OCI-LY7 (cell line): ENCODE measurements around the gene DCTD. TPM values are rescaled to one million over a fixed set of nuclear protein-coding genes. Genes with fewer than 3 reads are reported as not detected.
"Not testable (repeated sequence)": the region's sequence is repeated elsewhere in the genome, so short reads cannot be mapped to it uniquely, and the experiment has no call there.

Experiments used
- BruUV-seq: library from RNA; stranded (reverse); fragments of 400-500 nt; replicated peaks from 2 replicates; lab custom pipeline; 2021; lab: Mats Ljungman, UMichigan
- CTCF ChIA-PET: fragments of 300-600 bp; sonication (Branson Sonifier 250); formaldehyde crosslinking; loops from one replicate; lab custom pipeline; 2022; ENCODE audit warnings: antibody characterized with exemption; ENCODE audit not compliant: unreplicated experiment; lab: Charles Lee
- POLR2A ChIA-PET: fragments of 300-600 bp; sonication (Branson Sonifier 250); formaldehyde crosslinking; loops from one replicate; lab custom pipeline; 2022; ENCODE audit warnings: antibody characterized with exemption; lab: Charles Lee
- DNase-seq: peaks from one replicate; pipeline ENCODE4 v3.0.0-alpha.2; 2015; ENCODE audit warnings: low spot score
- H2AFZ ChIP-seq: fragments of 200-600 bp; sonication (generic), shearing (Covaris generic); 2 replicates; pipeline ENCODE4 v1.6.1; 2014; ENCODE audit warnings: mild to moderate bottlenecking, antibody characterized with exemption, low read length, moderate library complexity
- H3K27ac ChIP-seq: fragments of 200-600 bp; sonication (generic); 2 replicates; pipeline ENCODE4 v1.5.1; 2014; ENCODE audit warnings: mixed run types, low read depth, mild to moderate bottlenecking, moderate library complexity, low read length, inconsistent platforms; ENCODE audit not compliant: poor library complexity, severe bottlenecking
- H3K36me3 ChIP-seq: fragments of 200-600 bp; sonication (generic); 2 replicates; pipeline ENCODE4 v1.6.1; 2014; ENCODE audit warnings: mild to moderate bottlenecking, antibody characterized with exemption, low read length, moderate library complexity, mixed read lengths; ENCODE audit not compliant: insufficient read depth
- H3K4me1 ChIP-seq: fragments of 200-600 bp; sonication (generic); 2 replicates; pipeline ENCODE4 v1.5.1; 2014; ENCODE audit warnings: mild to moderate bottlenecking, low read length; ENCODE audit not compliant: insufficient read depth, poor library complexity, severe bottlenecking
- H3K4me2 ChIP-seq: fragments of 200-600 bp; sonication (generic); 2 replicates; pipeline ENCODE4 v1.6.1; 2014; ENCODE audit warnings: mild to moderate bottlenecking, low read length
- H3K4me3 ChIP-seq: fragments of 200-600 bp; sonication (generic); 2 replicates; pipeline ENCODE4 v1.5.1; 2014; ENCODE audit warnings: mild to moderate bottlenecking, low read depth, low read length; ENCODE audit not compliant: poor library complexity, severe bottlenecking
- H3K79me2 ChIP-seq: fragments of 200-600 bp; sonication (generic); 2 replicates; pipeline ENCODE4 v1.6.1; 2016; ENCODE audit warnings: low read depth, mild to moderate bottlenecking, low read length, moderate library complexity, mixed read lengths; ENCODE audit not compliant: insufficient read depth
- H3K9me2 ChIP-seq: fragments of 200-600 bp; sonication (generic); 2 replicates; pipeline ENCODE4 v1.6.1; 2016; ENCODE audit warnings: mild to moderate bottlenecking, low read length, mixed read lengths; ENCODE audit not compliant: insufficient read depth
- H3K9me3 ChIP-seq: fragments of 200-600 bp; sonication (generic); 2 replicates; pipeline ENCODE4 v1.6.1; 2014; ENCODE audit warnings: mild to moderate bottlenecking, mixed run types, low read length, mixed read lengths
- H4K20me1 ChIP-seq: fragments of 200-600 bp; sonication (generic); 2 replicates; pipeline ENCODE4 v1.6.1; 2014; ENCODE audit warnings: mild to moderate bottlenecking, antibody characterized with exemption, low read length, moderate library complexity, mixed read lengths; ENCODE audit not compliant: insufficient read depth
- EZH2phosphoT487 ChIP-seq: fragments of 200-600 bp; sonication (generic); IDR thresholded peaks from 2 replicates; pipeline ENCODE4 v1.6.1; 2018; ENCODE audit warnings: low read depth, borderline replicate concordance, mild to moderate bottlenecking, mixed run types, antibody characterized with exemption, low read length, moderate library complexity, mixed read lengths
- intact Hi-C: fragments of 100-400 bp; cut with micrococcal nuclease; formaldehyde crosslinking; loops from one replicate; pipeline ENCODE4 v1.10.0; 2022; ENCODE audit not compliant: unreplicated experiment
- total RNA-seq, 2 experiments: library from RNA; depleted of rRNA in 1 of 2; stranded (reverse); fragments of >200 nt in 1 of 2; shearing (Covaris generic) in 1 of 2; gene quantifications; 2 replicates each; pipeline ENCODE4 v1.2.3, GENCODE V29; 2014 to 2022
- TF ChIP-seq, protein P1 (sequence below): fragments of 200-600 bp; sonication (generic); conservative IDR thresholded peaks from 2 replicates; pipeline ENCODE4 v1.5.1; 2014; ENCODE audit warnings: mild to moderate bottlenecking, antibody characterized with exemption, low read length, moderate library complexity, mixed read lengths

DCTD gene
- total RNA-seq, 2 experiments from 2014 or later = 37.8 to 81.9 TPM

DNA sequence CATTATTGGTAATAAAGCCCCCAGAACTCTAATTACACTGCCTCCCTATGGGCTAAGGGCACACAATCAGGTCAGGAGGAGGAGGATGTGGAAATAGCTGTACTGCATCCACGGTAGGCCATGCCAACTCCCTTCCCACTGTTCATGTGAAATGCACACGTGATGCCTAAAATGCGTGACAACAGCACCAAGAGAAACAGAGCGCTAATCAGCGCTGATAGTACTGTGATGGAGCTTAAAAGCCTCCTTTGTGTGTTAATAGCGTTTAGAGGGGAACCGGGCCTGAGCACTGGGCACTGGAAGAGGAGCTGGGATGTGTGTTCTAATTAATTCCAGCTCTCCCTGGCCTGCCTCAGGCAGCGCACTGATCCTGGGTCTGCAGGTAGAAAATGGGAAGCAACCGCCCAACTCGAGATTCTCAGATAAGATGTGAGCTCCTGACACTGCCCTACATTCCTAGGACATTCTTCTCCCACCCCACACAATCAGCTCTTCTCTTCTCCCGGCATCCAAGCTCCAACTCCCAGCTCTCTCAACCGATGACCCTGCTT is 12.9 kb downstream of the DCTD start:
- Histone ChIP-seq H4K20me1 (no peaks in the 10 kb centered on the region), H3K4me1 (no peaks in the 10 kb centered on the region), H3K79me2 (no peaks in the 10 kb centered on the region), H3K27ac (no peak overlapping the region), H3K9me2 (no peaks in the 10 kb centered on the region), H3K36me3 (peaks cover 30% of the 10 kb centered on the region), H3K9me3 (no peaks in the 10 kb centered on the region), H3K4me3 (no peak overlapping the region), H2AFZ (no peak overlapping the region), H3K4me2 (no peak overlapping the region)
- no peak for TF ChIP-seq EZH2phosphoT487
- TF ChIP-seq, protein P1, sequence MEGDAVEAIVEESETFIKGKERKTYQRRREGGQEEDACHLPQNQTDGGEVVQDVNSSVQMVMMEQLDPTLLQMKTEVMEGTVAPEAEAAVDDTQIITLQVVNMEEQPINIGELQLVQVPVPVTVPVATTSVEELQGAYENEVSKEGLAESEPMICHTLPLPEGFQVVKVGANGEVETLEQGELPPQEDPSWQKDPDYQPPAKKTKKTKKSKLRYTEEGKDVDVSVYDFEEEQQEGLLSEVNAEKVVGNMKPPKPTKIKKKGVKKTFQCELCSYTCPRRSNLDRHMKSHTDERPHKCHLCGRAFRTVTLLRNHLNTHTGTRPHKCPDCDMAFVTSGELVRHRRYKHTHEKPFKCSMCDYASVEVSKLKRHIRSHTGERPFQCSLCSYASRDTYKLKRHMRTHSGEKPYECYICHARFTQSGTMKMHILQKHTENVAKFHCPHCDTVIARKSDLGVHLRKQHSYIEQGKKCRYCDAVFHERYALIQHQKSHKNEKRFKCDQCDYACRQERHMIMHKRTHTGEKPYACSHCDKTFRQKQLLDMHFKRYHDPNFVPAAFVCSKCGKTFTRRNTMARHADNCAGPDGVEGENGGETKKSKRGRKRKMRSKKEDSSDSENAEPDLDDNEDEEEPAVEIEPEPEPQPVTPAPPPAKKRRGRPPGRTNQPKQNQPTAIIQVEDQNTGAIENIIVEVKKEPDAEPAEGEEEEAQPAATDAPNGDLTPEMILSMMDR = no peak
- ChIA-PET CTCF (no interaction called here), POLR2A (interaction anchor here (1.0 kb wide), 1 partner anchor 11 kb away, joined by 4 read pairs; no protein-coding TSS in a partner anchor)
- no peak for DNase-seq
- no TSS peak for BruUV-seq
- intact Hi-C loops = no loop called here

- ChIA-PET POLR2A (no interaction called here), CTCF (no interaction called here)
- no peak for DNase-seq
- intact Hi-C loops = no loop called here
- no TSS peak for BruUV-seq
- Histone ChIP-seq H3K9me3 (no peaks in the 10 kb centered on the region), H3K4me2 (no peak overlapping the region), H3K4me3 (no peak overlapping the region), H3K36me3 (peaks cover 30% of the 10 kb centered on the region), H3K4me1 (no peaks in the 10 kb centered on the region), H2AFZ (no peak overlapping the region), H3K27ac (no peak overlapping the region), H3K79me2 (no peaks in the 10 kb centered on the region), H4K20me1 (no peaks in the 10 kb centered on the region), H3K9me2 (no peaks in the 10 kb centered on the region)
- TF ChIP-seq, protein P1 = no peak
- TF ChIP-seq EZH2phosphoT487 = no peak
Measured at GRCh38 chr4:182903013-182903412, 14.2 kb downstream of the DCTD start.

- BruUV-seq = no TSS peak
- CTCF ChIA-PET = no interaction called here
Measured at GRCh38 chr4:182901337-182901736, 15.8 kb downstream of the DCTD start.

GRCh38 chr4:182900021-182900420 is 17.2 kb downstream of the DCTD start:
- H3K9me3 ChIP-seq, BruUV-seq, CTCF ChIA-PET, H4K20me1 ChIP-seq, H3K9me2 ChIP-seq, H3K79me2 ChIP-seq, H3K4me3 ChIP-seq, intact Hi-C loops, H3K4me2 ChIP-seq, DNase-seq, H2AFZ ChIP-seq, H3K27ac ChIP-seq, H3K4me1 ChIP-seq: not testable (repeated sequence)
- POLR2A ChIA-PET = interaction anchor here (0.8 to 1.1 kb wide), 2 partner anchors 8 to 12 kb away, joined by 6 to 7 read pairs; no protein-coding TSS in a partner anchor
- peaks cover 22% of the 10 kb centered on the region for H3K36me3 ChIP-seq

More at GRCh38 chr4:182901337-182901736, 15.8 kb downstream of the DCTD start:
- intact Hi-C loops = no loop called here
- Histone ChIP-seq H3K79me2 (no peaks in the 10 kb centered on the region), H3K27ac (no peak overlapping the region), H3K9me2 (no peaks in the 10 kb centered on the region), H2AFZ (no peak overlapping the region), H3K4me1 (no peaks in the 10 kb centered on the region), H3K4me2 (no peak overlapping the region), H4K20me1 (no peaks in the 10 kb centered on the region), H3K9me3 (no peaks in the 10 kb centered on the region), H3K36me3 (peaks cover 22% of the 10 kb centered on the region), H3K4me3 (no peak overlapping the region)
- no peak for TF ChIP-seq EZH2phosphoT487
- TF ChIP-seq, protein P1 = no peak
- DNase-seq = no peak
- POLR2A ChIA-PET = interaction anchor here (0.7 kb wide), 1 partner anchor 9 kb away, joined by 5 read pairs; no protein-coding TSS in a partner anchor
